ENCODE data around the gene RAB6A. TPM values are rescaled to one million over a fixed set of nuclear protein-coding genes. Genes with fewer than 3 reads are reported as not detected.

The RAB6A gene
- total and polyA plus RNA-seq, 10 of the 15 experiments (the other 5 are each of a cell fraction or from before 2014, with no cell fraction given): 9.8 to 107 (median 34.1) TPM

- TF ChIP-seq HCFC1 (IDR thresholded peaks at IDR 0.05; ENCODE audit: low read length) (peak; percentile 84), NR2C2 (IDR thresholded peaks at IDR 0.05; ENCODE audit: borderline replicate concordance, control insufficient read depth, insufficient read length, low read depth) (no peak), LARP7 (IDR thresholded peaks at IDR 0.05) (no peak), TAF1 (IDR thresholded peaks at IDR 0.05; ENCODE audit: borderline replicate concordance, low read depth, low read length) (peak; percentile 25; the same call in 1 of the 2 replicates), MEF2B (IDR thresholded peaks at IDR 0.05; ENCODE audit: partially characterized antibody, poor library complexity, severe bottlenecking) (peak; percentile 81), ZNF622 (IDR thresholded peaks at IDR 0.05) (no peak), RBBP5 (conservative IDR thresholded peaks at IDR 0.05) (no peak), ZNF274 (IDR thresholded peaks at IDR 0.05; ENCODE audit: insufficient read depth, insufficient read length) (no peak), SMAD1 (IDR thresholded peaks at IDR 0.05; ENCODE audit: low read depth, partially characterized antibody) (peak; percentile 41), ATF7 (IDR thresholded peaks at IDR 0.05; ENCODE audit: low read depth) (peak; percentile 98), EGR1 (IDR thresholded peaks at IDR 0.05; ENCODE audit: borderline replicate concordance in 1 of 2, low read depth in 2 of 2, low read length in 2 of 2) (no peak), KLF5 (IDR thresholded peaks at IDR 0.05; ENCODE audit: partially characterized antibody) (peak; percentile 33), ELK1 (IDR thresholded peaks at IDR 0.05; ENCODE audit: low read depth, low read length) (no peak), CREB1 (IDR thresholded peaks at IDR 0.05; ENCODE audit: low read depth) (peak; percentile 77), YY1 (IDR thresholded peaks at IDR 0.05; ENCODE audit: low read depth, low read length) (peak; percentile 100), POLR2AphosphoS5 (IDR thresholded peaks at IDR 0.05; ENCODE audit: low read length) (peak; percentile 87)
- TF ChIP-seq, protein P1, sequence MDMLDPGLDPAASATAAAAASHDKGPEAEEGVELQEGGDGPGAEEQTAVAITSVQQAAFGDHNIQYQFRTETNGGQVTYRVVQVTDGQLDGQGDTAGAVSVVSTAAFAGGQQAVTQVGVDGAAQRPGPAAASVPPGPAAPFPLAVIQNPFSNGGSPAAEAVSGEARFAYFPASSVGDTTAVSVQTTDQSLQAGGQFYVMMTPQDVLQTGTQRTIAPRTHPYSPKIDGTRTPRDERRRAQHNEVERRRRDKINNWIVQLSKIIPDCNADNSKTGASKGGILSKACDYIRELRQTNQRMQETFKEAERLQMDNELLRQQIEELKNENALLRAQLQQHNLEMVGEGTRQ (IDR thresholded peaks at IDR 0.05; ENCODE audit: borderline replicate concordance, low read depth, low read length): no peak
- TF ChIP-seq, protein P2, sequence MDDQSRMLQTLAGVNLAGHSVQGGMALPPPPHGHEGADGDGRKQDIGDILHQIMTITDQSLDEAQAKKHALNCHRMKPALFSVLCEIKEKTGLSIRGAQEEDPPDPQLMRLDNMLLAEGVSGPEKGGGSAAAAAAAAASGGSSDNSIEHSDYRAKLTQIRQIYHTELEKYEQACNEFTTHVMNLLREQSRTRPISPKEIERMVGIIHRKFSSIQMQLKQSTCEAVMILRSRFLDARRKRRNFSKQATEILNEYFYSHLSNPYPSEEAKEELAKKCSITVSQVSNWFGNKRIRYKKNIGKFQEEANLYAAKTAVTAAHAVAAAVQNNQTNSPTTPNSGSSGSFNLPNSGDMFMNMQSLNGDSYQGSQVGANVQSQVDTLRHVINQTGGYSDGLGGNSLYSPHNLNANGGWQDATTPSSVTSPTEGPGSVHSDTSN (IDR thresholded peaks at IDR 0.05; ENCODE audit: insufficient replicate concordance, low read depth, low read length): peak; percentile 1
- TF ChIP-seq, protein P3, sequence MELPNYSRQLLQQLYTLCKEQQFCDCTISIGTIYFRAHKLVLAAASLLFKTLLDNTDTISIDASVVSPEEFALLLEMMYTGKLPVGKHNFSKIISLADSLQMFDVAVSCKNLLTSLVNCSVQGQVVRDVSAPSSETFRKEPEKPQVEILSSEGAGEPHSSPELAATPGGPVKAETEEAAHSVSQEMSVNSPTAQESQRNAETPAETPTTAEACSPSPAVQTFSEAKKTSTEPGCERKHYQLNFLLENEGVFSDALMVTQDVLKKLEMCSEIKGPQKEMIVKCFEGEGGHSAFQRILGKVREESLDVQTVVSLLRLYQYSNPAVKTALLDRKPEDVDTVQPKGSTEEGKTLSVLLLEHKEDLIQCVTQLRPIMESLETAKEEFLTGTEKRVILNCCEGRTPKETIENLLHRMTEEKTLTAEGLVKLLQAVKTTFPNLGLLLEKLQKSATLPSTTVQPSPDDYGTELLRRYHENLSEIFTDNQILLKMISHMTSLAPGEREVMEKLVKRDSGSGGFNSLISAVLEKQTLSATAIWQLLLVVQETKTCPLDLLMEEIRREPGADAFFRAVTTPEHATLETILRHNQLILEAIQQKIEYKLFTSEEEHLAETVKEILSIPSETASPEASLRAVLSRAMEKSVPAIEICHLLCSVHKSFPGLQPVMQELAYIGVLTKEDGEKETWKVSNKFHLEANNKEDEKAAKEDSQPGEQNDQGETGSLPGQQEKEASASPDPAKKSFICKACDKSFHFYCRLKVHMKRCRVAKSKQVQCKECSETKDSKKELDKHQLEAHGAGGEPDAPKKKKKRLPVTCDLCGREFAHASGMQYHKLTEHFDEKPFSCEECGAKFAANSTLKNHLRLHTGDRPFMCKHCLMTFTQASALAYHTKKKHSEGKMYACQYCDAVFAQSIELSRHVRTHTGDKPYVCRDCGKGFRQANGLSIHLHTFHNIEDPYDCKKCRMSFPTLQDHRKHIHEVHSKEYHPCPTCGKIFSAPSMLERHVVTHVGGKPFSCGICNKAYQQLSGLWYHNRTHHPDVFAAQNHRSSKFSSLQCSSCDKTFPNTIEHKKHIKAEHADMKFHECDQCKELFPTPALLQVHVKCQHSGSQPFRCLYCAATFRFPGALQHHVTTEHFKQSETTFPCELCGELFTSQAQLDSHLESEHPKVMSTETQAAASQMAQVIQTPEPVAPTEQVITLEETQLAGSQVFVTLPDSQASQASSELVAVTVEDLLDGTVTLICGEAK (IDR thresholded peaks at IDR 0.05; ENCODE audit: borderline replicate concordance): peak; percentile 54; the same call in 1 of the 2 replicates
- TF ChIP-seq, protein P4, sequence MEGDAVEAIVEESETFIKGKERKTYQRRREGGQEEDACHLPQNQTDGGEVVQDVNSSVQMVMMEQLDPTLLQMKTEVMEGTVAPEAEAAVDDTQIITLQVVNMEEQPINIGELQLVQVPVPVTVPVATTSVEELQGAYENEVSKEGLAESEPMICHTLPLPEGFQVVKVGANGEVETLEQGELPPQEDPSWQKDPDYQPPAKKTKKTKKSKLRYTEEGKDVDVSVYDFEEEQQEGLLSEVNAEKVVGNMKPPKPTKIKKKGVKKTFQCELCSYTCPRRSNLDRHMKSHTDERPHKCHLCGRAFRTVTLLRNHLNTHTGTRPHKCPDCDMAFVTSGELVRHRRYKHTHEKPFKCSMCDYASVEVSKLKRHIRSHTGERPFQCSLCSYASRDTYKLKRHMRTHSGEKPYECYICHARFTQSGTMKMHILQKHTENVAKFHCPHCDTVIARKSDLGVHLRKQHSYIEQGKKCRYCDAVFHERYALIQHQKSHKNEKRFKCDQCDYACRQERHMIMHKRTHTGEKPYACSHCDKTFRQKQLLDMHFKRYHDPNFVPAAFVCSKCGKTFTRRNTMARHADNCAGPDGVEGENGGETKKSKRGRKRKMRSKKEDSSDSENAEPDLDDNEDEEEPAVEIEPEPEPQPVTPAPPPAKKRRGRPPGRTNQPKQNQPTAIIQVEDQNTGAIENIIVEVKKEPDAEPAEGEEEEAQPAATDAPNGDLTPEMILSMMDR (IDR thresholded peaks at IDR 0.05 in 2 of 3, conservative IDR thresholded peaks at IDR 0.05 in 1 of 3; ENCODE audit: control insufficient read depth in 2 of 3, extremely low read depth in 1 of 3, insufficient read depth in 1 of 3, low read depth in 3 of 3, low read length in 3 of 3): no peak
These were observed 18.4 kb upstream of the RAB6A start (continued) for GRCh38 chr11:73779084-73779902.

Data from GM12878 (cell line).